H9 (cell line): ENCODE results near the gene BEST4. TPM values are rescaled to one million over a fixed set of nuclear protein-coding genes. Genes with fewer than 3 reads are reported as not detected.

Source experiments
- DNase-seq: peaks from one replicate; pipeline ENCODE4 v3.0.0-alpha.2; 2017
- H2AFZ ChIP-seq: one replicate; pipeline ENCODE4 v1.6.1; 2013; ENCODE audit warnings: mild to moderate bottlenecking, low read length, control low read depth, moderate library complexity
- H2AK5ac ChIP-seq: 2 replicates; pipeline ENCODE4 v1.6.1; 2013; ENCODE audit warnings: low read length, control low read depth, mixed read lengths; ENCODE audit not compliant: insufficient read length
- H2BK120ac ChIP-seq: one replicate; pipeline ENCODE4 v1.6.1; 2013; ENCODE audit warnings: low read depth, mild to moderate bottlenecking, low read length, control low read depth, inconsistent platforms; ENCODE audit not compliant: poor library complexity, severe bottlenecking
- H2BK12ac ChIP-seq: 2 replicates; pipeline ENCODE4 v1.6.1; 2013; ENCODE audit warnings: low read length, control low read depth, mixed read lengths, low read depth; ENCODE audit not compliant: insufficient read length
- H2BK15ac ChIP-seq: 2 replicates; pipeline ENCODE4 v1.6.1; 2013; ENCODE audit warnings: low read depth, low read length, control low read depth
- H2BK20ac ChIP-seq: one replicate; pipeline ENCODE4 v1.6.1; 2013; ENCODE audit warnings: low read depth, mild to moderate bottlenecking, low read length, control low read depth, inconsistent platforms; ENCODE audit not compliant: poor library complexity, severe bottlenecking
- H2BK5ac ChIP-seq: 2 replicates; pipeline ENCODE4 v1.6.1; 2013; ENCODE audit warnings: low read length, control low read depth, mixed read lengths; ENCODE audit not compliant: insufficient read length
- H3K14ac ChIP-seq: 2 replicates; pipeline ENCODE4 v1.6.1; 2013; ENCODE audit warnings: low read length, control low read depth; ENCODE audit not compliant: insufficient read depth
- H3K18ac ChIP-seq: 2 replicates; pipeline ENCODE4 v1.6.1; 2013; ENCODE audit warnings: low read depth, mild to moderate bottlenecking, mixed read lengths, low read length, control low read depth; ENCODE audit not compliant: insufficient read length
- H3K23ac ChIP-seq: 2 replicates; pipeline ENCODE4 v1.6.1; 2013; ENCODE audit warnings: low read length, control low read depth, mixed read lengths, low read depth; ENCODE audit not compliant: insufficient read length
- H3K23me2 ChIP-seq: 2 replicates; pipeline ENCODE4 v1.6.1; 2013; ENCODE audit warnings: low read depth, mild to moderate bottlenecking, mixed read lengths, low read length, control low read depth; ENCODE audit not compliant: insufficient read length, poor library complexity, severe bottlenecking
- H3K27ac ChIP-seq: 2 replicates; pipeline ENCODE4 v1.5.1; 2013; ENCODE audit warnings: low read length, control low read depth, mixed read lengths, low read depth; ENCODE audit not compliant: insufficient read length
- H3K27me3 ChIP-seq: 2 replicates; pipeline ENCODE4 v1.6.1; 2013; ENCODE audit warnings: low read length, control low read depth, inconsistent platforms; ENCODE audit not compliant: insufficient read depth
- H3K4ac ChIP-seq: 2 replicates; pipeline ENCODE4 v1.6.1; 2013; ENCODE audit warnings: low read depth, mild to moderate bottlenecking, control low read depth, inconsistent platforms, low read length, moderate library complexity
- H3K4me1 ChIP-seq: 2 replicates; pipeline ENCODE4 v1.6.1; 2013; ENCODE audit warnings: low read length, control low read depth, inconsistent platforms; ENCODE audit not compliant: insufficient read depth
- H3K4me2 ChIP-seq: 2 replicates; pipeline ENCODE4 v1.6.1; 2013; ENCODE audit warnings: low read length, control low read depth, mixed read lengths; ENCODE audit not compliant: insufficient read length, insufficient read depth
- H3K56ac ChIP-seq: 2 replicates; pipeline ENCODE4 v1.6.1; 2013; ENCODE audit warnings: low read depth, mild to moderate bottlenecking, mixed read lengths, low read length, control low read depth; ENCODE audit not compliant: insufficient read length
- H3K79me1 ChIP-seq: 2 replicates; pipeline ENCODE4 v1.6.1; 2013; ENCODE audit warnings: low read depth, mild to moderate bottlenecking, moderate library complexity, low read length, control low read depth, inconsistent platforms; ENCODE audit not compliant: insufficient read depth, poor library complexity, severe bottlenecking
- H3K79me2 ChIP-seq: 2 replicates; pipeline ENCODE4 v1.6.1; 2013; ENCODE audit warnings: low read length, control low read depth, inconsistent platforms; ENCODE audit not compliant: insufficient read depth
- H3K9ac ChIP-seq: 2 replicates; pipeline ENCODE4 v1.6.1; 2013; ENCODE audit warnings: low read length, control low read depth, mixed read lengths; ENCODE audit not compliant: insufficient read length; ENCODE audit errors: extremely low read depth
- H3K9me3 ChIP-seq: one replicate; pipeline ENCODE4 v1.6.1; 2013; ENCODE audit warnings: low read depth, low read length, inconsistent platforms; ENCODE audit not compliant: control insufficient read depth
- H3T11ph ChIP-seq: one replicate; pipeline ENCODE4 v1.6.1; 2013; ENCODE audit warnings: mild to moderate bottlenecking, low read length, control low read depth, inconsistent platforms
- H4K20me1 ChIP-seq: one replicate; pipeline ENCODE4 v1.6.1; 2013; ENCODE audit not compliant: control insufficient read depth, insufficient read length, insufficient read depth
- H4K5ac ChIP-seq: 2 replicates; pipeline ENCODE4 v1.6.1; 2013; ENCODE audit warnings: low read depth, mild to moderate bottlenecking, mixed read lengths, low read length, control low read depth; ENCODE audit not compliant: insufficient read length
- H4K8ac ChIP-seq: replicated peaks from 2 replicates; pipeline ENCODE4 v1.6.1; 2013; ENCODE audit warnings: low read length, control low read depth, mixed read lengths, low read depth; ENCODE audit not compliant: insufficient read length
- H4K91ac ChIP-seq: 2 replicates; pipeline ENCODE4 v1.6.1; 2013; ENCODE audit warnings: low read depth, mild to moderate bottlenecking, moderate library complexity, mixed read lengths, low read length, control low read depth; ENCODE audit not compliant: insufficient read length
- H3K27ac Mint-ChIP-seq, 3 experiments: 2 replicates in 2 of 3; 3 replicates in 1 of 3; pipeline ENCODE4 v1.8.0; 2020 to 2021; ENCODE audit warnings: mixed read lengths in 3 of 3, mild to moderate bottlenecking in 1 of 3, moderate library complexity in 1 of 3
- H3K27me3 Mint-ChIP-seq: 2 replicates; pipeline ENCODE4 v1.8.0; 2021; ENCODE audit warnings: low read depth, mild to moderate bottlenecking, moderate library complexity, mixed read lengths
- H3K36me3 Mint-ChIP-seq, 3 experiments: 2 replicates in 2 of 3; 3 replicates in 1 of 3; pipeline ENCODE4 v1.8.0; 2020 to 2021; ENCODE audit warnings: low read depth in 3 of 3, mixed read lengths in 3 of 3; ENCODE audit not compliant: insufficient read depth in 1 of 3
- H3K4me1 Mint-ChIP-seq, 2 experiments: 2 replicates each; pipeline ENCODE4 v1.8.0; 2020; ENCODE audit warnings: mixed read lengths in 2 of 2
- H3K4me3 Mint-ChIP-seq, 2 experiments: 2 replicates in 1 of 2; 3 replicates in 1 of 2; pipeline ENCODE4 v1.8.0; 2020 to 2021; ENCODE audit warnings: mild to moderate bottlenecking in 2 of 2, mixed read lengths in 2 of 2, moderate library complexity in 1 of 2
- H3K9me3 Mint-ChIP-seq, 2 experiments: 2 replicates in 1 of 2; 3 replicates in 1 of 2; pipeline ENCODE4 v1.8.0; 2020; ENCODE audit warnings: mild to moderate bottlenecking in 2 of 2, mixed read lengths in 2 of 2, moderate library complexity in 1 of 2
- WGBS: extraction: QIAGEN DNeasy Blood & Tissue Kit; methylation state at CpG from one replicate; pipeline ENCODE4 v1.1.7; 2013; ENCODE audit warnings: missing lambda C conversion rate, low lambda C conversion rate, mixed read lengths; ENCODE audit not compliant: insufficient read length; ENCODE audit errors: extremely low coverage; 5-methylcytosine and 5-hydroxymethylcytosine counted together
- total RNA-seq: library from RNA; stranded (reverse); gene quantifications from 2 replicates; pipeline ENCODE4 v1.2.1, GENCODE V29; 2021
- TF ChIP-seq, protein P1 (sequence below): fragments of 200-600 bp; sonication (generic); conservative IDR thresholded peaks from 3 replicates; pipeline ENCODE4 v1.8.0; 2021; ENCODE audit warnings: antibody characterized with exemption, mild to moderate bottlenecking

BEST4 gene
- total RNA-seq, 1 experiment from 2014 or later = 1.1 TPM

- no peak overlapping the region for H2BK120ac ChIP-seq
- no CpG with 5 or more reads among the region's 13 CpGs for WGBS
- no peak overlapping the region for H3K14ac ChIP-seq
- H4K5ac ChIP-seq = no peak overlapping the region
- TF ChIP-seq, protein P1, sequence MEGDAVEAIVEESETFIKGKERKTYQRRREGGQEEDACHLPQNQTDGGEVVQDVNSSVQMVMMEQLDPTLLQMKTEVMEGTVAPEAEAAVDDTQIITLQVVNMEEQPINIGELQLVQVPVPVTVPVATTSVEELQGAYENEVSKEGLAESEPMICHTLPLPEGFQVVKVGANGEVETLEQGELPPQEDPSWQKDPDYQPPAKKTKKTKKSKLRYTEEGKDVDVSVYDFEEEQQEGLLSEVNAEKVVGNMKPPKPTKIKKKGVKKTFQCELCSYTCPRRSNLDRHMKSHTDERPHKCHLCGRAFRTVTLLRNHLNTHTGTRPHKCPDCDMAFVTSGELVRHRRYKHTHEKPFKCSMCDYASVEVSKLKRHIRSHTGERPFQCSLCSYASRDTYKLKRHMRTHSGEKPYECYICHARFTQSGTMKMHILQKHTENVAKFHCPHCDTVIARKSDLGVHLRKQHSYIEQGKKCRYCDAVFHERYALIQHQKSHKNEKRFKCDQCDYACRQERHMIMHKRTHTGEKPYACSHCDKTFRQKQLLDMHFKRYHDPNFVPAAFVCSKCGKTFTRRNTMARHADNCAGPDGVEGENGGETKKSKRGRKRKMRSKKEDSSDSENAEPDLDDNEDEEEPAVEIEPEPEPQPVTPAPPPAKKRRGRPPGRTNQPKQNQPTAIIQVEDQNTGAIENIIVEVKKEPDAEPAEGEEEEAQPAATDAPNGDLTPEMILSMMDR = no peak
- Mint-ChIP-seq H3K4me3 (no peak overlapping the region; a peak in 1 of 5 replicates), H3K27me3 (peaks cover 3% of the 10 kb centered on the region), H3K27ac (peak overlapping the region in 1 of 3 experiments; percentile 52; a peak in 1 of 7 replicates), H3K9me3 (no peaks in the 10 kb centered on the region), H3K4me1 (peaks cover 29 to 34% of the 10 kb centered on the region in 2 experiments), H3K36me3 (peaks cover 3 to 44% (median 26%) of the 10 kb centered on the region in 3 experiments)
- H3K27ac ChIP-seq = no peak overlapping the region
- H2BK15ac ChIP-seq = no peak overlapping the region
- H2AK5ac ChIP-seq = no peak overlapping the region
- H4K20me1 ChIP-seq = no peaks in the 10 kb centered on the region
- H4K8ac ChIP-seq = no peak overlapping the region
- no peak overlapping the region for H3K56ac ChIP-seq
- no peak overlapping the region for H2BK5ac ChIP-seq
- no peak overlapping the region for H3T11ph ChIP-seq
- H3K23me2 ChIP-seq = peaks cover 10% of the 10 kb centered on the region
- no peak overlapping the region for H3K18ac ChIP-seq
- H3K23ac ChIP-seq = no peak overlapping the region
- peaks cover 7% of the 10 kb centered on the region; the same call in 1 of the 2 replicates for H3K4me1 ChIP-seq
- H3K27me3 ChIP-seq = no peaks in the 10 kb centered on the region
- no peak overlapping the region for H3K9ac ChIP-seq
- no peak overlapping the region for H2AFZ ChIP-seq
- no peaks in the 10 kb centered on the region for H3K9me3 ChIP-seq
- no peak overlapping the region for H3K4me2 ChIP-seq
- no peak overlapping the region for H2BK12ac ChIP-seq
- H3K79me2 ChIP-seq = no peaks in the 10 kb centered on the region
- no peak overlapping the region for H4K91ac ChIP-seq
- H2BK20ac ChIP-seq = no peak overlapping the region
- no peak overlapping the region for H3K4ac ChIP-seq
- no peak for DNase-seq
- H3K79me1 ChIP-seq = no peaks in the 10 kb centered on the region
Measured at GRCh38 chr1:44803312-44804095, 15.5 kb upstream of the BEST4 start.
